Fibroblast of lung (primary cell): Measurements from ENCODE around the gene ALG13.

Experiments
- CTCF ChIP-seq, 2 donors: IDR thresholded peaks in 1 of 2; conservative IDR thresholded peaks in 1 of 2; 1 replicate in 1 of 2; 2 replicates in 1 of 2; pipeline ENCODE4 v1.5.1; 2011 to 2012; ENCODE audit warnings: low read length in 2 of 2, control low read depth in 1 of 2, inconsistent platforms in 1 of 2, low read depth in 1 of 2, mild to moderate bottlenecking in 1 of 2
- EZH2 ChIP-seq: IDR thresholded peaks from 2 replicates; pipeline ENCODE4 v1.5.1; 2012; ENCODE audit warnings: low read length, control low read depth, mild to moderate bottlenecking; ENCODE audit errors: missing control alignments

GRCh38 chrX:111650845-111651244, 30.1 kb upstream of the ALG13 start:
- TF ChIP-seq CTCF (conservative IDR thresholded peaks at IDR 0.05 in 1 of 2, IDR thresholded peaks at IDR 0.05 in 1 of 2; ENCODE audit: low read depth in 1 of 2, low read length in 2 of 2) (no peak), EZH2 (no peak)
